HG02678 (cell line): ENCODE data around the gene MESP2.

ENCODE experiments used
- ATAC-seq: cut with Tn5 transposase; IDR thresholded peaks from one replicate; pipeline ENCODE4 v1.9.1; 2021; ENCODE audit warnings: mild to moderate bottlenecking, moderate library complexity; ENCODE audit not compliant: unreplicated experiment

MESP2 gene

DNA sequence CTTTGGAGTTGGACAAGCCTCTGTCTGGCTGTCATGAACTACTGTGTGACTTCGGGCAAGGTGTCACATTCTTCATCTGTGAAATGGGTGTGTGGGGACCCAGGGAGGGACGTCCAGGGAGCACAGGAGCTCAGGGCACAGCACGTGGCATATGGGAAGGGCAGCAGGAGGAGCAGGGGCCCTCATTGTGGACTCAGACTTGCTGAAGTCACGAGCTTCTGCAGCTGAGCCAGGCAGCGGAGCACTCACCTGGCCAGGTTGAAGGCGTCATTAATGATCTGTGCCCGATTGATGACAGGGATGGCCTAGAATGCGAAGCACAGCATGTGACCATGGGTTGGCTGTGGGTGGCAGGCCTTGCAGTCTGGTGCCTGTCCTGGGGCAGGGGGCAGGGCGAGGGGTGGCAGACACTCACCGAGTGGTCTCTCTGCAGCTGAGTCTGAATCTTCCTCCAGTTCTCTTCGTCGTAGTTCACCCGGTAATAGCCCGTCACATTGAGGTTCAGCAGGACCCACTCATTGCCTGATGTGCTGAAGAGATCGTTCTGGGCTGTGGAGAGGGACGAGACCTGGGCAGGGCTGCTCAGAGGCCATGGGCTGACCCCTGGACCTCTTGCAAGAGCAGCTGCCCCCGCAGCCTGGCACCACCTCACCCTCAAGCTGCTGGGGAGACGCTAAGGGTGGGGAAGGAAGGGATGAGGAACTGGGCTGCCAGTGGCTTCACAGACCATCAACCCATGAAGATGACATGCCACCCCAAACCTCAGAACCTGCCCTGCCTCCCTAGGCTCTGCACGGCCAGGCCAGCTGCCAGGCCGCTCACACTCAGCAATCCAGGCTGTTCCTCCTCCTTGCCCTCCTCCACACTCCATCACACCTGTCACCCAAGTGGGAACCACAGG, 23.1 kb downstream of the MESP2 start:
- ATAC-seq: no peak

DNA sequence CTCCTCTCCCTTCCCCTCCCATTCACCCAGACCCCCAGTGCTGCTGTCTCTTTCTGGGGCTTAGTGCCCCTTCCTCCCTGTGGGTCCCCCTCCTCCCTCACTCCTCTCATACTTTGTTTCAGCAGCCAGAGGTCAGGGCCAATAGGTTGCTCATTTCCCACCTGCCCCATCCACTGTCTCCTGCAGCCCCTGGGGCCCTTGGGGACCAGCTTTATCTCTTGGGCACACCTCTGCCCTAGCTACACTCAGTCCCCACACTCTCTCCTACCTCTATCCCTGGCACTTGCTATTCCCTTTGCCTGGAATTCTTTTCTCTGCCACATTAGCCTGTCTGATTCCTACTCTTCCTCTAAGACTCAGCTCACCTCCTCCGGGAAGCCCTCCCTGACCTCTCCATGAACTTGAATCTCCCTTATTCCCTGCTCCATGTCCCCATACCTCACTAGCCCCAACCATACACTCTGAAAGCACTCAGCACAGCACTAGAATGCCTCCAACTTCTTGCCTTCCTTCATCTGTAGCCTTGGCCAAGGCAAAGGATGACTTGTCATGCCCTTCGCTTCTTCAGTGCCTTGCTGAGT, 23.9 kb downstream of the MESP2 start:
- ATAC-seq: no peak

GRCh38 chr15:89801471-89802195, 25.5 kb downstream of the MESP2 start:
- no peak for ATAC-seq

DNA sequence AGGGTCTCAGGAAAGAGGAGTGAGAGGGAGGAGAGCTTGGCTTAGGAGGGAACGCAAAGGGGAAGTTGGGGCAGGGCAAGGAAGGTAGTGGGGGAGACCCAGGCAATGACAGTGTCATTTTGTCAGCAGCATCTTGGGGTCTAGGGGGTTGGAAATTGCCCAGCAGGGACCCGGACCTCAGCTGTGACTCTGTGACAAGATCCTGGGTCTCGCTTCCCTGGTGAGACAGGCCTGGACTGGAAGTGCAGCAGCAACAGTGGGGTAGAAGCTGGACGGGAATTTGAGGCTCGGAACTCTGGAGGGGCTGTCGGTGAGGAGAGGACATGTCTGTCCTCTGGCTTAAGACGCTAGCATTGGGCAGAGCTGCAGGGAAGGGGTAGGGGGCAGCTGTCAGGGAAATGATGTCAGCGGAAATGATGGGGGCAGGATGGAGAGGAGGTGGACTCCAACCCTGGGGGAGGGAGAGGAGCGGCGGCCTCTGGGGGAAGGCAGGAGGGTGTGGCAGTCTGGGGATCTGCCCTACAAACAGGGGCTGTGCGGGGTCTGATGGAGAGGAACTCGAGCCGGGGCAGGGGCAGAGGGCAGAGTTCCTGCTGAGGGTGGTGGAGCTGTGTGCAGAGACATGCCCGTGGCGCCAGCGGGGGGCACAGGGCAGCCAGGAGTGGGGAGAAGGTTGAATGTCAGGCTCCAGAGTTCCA, 26.2 kb downstream of the MESP2 start:
- no peak for ATAC-seq

DNA sequence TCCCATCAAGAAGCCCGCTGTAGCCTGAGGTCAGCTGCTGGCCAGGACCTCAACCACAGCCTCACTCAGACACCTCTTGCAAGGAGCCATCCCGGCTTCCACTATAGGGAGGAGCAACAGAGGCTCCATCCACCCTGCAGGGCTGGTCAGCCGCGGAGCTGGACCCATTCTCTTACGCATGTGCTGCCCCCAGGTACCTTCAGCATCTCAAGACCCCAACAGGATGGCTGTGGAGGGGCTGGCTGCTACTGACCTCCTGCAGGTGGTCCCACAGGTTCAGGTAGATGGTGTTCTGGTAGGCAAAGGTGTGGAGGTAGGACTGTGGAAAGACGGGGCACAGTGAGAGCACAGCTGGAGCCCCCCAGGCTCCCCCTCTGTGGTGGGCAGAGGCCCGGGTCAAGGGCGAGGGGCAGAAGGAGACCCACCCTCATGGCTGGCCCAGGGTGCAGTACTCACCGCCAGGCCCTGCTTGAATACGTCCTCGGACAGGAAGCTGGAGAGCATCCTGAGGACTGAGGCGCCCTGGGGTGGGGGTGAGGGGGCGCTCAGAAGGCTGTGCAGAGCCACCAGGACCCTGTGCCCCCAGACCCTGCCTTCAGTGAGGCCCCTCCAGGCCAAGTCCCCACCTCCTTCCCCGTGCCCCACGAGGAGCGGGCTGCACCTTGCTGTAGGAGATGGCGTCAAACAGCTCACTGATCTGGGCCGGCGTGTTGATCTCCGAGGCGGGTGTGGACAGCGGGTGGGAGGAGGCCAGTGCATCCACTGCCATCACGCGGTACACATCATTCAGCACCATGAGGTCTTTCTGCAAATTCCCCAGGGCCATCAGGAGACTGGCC, 27.1 kb downstream of the MESP2 start:
- no peak for ATAC-seq

DNA sequence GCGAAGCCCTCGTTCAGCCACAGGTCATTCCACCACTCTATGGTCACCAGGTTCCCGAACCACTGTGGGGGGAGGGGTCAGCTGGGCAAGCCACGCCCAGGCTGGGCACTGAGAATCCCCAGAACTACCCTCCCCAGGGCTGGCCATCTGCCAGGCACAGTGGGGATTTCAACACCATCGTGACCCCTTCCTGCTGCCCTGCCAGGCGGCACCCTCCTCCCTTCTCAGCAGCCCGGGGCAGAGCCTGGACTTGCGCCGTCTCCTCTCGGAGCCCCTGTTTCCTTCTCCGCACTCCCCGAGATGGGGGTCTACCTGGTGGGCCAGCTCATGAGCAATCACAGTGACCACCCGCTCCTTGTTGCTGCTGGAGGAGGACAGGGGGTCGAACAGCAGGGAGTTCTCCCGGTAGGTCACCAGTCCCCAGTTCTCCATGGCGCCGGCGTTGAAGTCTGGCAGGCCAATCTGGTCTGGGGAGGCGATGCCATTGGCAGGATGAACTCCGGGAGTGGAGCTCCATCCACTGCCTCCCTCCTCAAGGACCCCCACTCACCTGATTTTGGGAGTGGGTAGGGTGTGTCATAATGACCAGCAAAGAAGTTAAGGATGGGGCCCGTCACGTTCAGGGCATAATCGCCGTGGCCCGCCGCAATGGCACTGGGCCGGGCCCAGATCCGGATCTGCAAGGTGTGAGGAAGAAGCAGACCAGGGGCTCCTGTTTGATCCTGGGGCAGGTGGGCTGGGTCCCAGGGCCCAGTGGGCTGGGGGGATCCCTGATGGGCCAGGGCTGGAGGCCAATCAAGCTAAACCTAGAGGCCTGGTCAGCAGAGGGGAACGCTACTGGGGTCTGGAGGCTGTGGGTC, 28.0 kb downstream of the MESP2 start:
- no peak for ATAC-seq

- no peak for ATAC-seq
Measured at GRCh38 chr15:89805241-89806209, 29.4 kb downstream of the MESP2 start.

GRCh38 chr15:89806210-89806558, 30.1 kb downstream of the MESP2 start:
- ATAC-seq: no peak

DNA sequence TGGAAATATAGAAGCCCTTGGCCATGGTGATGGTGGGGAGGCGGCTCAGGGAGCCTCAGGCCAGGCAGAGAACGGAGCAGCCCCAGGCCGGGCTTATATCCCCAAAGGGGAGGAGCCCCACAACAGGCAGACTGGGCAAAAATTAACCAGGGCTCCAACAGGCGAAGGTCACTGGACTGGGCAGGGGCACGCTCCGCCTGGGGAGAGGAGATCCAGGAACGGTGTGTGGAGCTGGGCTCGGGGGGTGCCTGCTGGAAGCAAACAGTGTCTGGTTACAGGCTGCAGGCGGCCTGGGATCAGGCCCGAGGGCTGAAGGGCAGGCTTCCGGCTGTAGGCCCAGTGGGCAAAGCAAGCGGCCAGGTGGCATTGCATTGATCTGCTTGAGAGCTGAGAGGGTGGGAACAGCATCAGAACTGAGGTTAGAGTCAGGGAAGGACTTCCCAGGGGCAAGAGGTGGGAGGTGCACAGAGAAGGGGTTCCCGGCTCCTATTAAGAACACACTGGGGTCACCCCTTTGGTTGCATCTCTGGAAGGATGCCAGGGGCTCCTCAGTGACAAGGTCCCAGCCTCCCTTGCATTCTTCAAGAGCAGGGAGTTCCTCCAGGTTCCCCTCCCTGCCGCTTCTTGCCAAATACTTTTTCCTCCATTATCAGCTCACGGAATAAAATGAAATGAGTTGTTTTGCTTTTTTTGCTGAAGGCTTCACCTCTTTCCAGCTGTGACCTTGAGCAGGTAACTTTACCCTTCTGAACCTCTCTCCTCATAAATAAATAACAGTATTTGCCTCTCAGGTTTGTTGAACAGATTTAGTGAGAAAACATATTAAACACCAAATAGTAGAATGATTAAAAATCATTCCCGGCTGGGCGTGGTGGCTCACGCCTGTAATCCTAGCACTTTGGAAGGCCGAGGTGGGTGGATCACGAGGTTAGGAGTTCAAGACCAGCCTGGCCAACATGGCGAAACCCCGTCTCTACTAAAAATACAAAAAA, 30.7 kb downstream of the MESP2 start:
- ATAC-seq: no peak

GRCh38 chr15:89807689-89808088, 31.6 kb downstream of the MESP2 start:
- ATAC-seq: no peak

GRCh38 chr15:89808160-89808870, 32.2 kb downstream of the MESP2 start:
- ATAC-seq: no peak

GRCh38 chr15:89809093-89809786, 33.1 kb downstream of the MESP2 start:
- ATAC-seq: no peak

GRCh38 chr15:89809787-89810148, 33.6 kb downstream of the MESP2 start:
- ATAC-seq: no peak

DNA sequence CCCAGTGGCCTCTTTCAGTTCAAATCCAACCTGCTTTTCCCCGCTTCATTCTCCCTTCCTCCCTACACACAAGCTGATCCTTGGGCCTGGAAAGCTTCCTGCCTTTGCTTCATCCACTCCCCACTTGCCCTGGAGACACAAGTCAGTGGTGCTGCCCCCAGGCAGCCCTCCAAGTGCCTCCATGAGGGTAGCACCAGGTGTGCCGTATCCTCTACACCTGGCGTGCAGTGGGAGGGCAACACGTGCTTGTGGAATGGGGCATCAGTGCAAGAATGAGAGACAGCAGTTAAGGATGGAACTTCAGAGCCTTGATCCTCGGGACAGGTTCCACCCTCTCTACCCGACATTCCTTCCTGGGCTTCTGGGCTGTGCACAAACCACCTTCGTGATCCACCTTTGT, 34.7 kb downstream of the MESP2 start:
- ATAC-seq: no peak

DNA sequence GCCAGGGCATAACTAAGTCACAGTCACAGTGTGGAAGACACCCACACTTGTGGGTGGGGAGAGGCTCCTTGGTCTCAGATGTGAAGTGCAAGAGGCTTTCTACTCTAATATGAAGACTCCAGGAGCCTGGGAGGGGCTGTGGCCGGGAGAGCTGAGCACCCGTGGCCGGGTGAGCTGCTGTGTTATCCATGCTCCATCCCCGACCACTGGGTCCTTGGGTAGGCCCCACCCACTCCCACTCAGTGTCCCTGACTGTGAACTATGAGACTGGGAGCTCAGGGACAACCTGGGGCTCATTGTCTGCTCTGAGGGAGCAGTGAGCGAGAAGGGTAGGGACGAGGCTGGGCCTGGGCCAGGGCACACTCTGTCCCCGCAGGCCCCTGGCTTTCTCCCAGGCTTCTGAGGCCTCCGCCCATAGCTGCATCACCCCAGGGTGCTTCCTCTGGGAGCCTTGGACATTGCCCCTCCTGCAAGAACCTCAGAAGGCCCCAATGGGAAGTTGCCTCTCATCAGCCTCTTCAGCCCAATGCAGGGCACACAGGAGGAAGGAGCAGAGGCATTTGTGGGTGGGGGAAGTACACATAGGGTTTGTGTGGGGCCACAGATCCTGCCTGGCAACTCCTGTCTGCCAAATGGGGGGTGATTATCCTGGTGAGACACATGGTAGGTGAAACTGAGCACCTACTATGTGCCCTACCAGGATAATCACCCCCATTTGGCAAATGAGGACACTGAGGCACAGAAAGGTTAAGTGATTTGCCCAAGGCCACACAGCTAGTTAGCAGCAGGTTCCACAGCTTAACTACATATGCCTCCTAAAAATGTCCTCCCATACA, 36.1 kb downstream of the MESP2 start:
- no peak for ATAC-seq
